OCI-M1 (cell line): ENCODE results near the gene CHRM5.
"Not testable (repeated sequence)": the region's sequence is repeated elsewhere in the genome, so short reads cannot be mapped to it uniquely, and the experiment has no call there.

ENCODE experiments used
- DNase-seq: peaks from one replicate; lab custom pipeline; 2025; lab: John Stamatoyannopoulos, UW

CHRM5 gene

DNA sequence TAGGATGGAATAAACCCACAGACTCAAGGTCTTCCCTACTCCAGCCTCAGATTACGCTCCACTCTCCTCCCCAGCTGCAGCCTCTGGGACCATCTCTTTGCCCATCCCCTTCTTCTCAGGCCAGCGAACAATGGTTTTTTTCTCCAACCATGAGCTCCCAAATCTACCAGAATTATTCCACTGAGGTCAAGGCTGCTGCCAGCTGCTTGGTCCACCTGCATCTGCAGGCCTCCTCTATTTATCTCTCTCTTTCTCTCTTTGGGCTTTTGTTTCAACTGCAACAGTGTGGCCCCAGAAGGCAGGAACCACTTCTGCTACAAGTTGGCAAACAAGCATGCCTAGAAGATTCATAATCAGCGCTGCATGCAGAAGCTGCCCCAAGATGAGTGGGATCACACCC lies 19.1 kb downstream of the CHRM5 start:
- DNase-seq, result no peak

DNA sequence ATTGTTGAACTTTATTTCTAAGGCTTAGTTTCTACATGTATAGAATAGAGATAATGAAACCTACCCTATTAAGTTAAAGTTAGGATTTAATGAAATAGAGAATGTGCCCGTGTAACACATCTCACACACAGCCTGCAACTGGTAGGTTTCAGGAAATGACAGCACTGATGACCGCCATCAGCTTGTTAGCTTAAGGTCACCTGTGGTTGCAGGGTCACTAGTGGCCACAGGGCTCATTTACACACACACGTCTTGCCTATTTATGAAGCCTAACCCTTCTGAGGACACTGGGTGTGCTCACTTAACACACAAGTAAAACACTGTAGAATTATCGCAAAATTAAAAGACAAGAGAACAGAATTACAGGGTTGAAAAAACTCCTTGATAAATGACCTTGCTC lies 20.1 kb downstream of the CHRM5 start:
- no peak for DNase-seq

GRCh38 chr15:33994005-33994615 lies 25.8 kb downstream of the CHRM5 start:
- DNase-seq, result peak; percentile 77

GRCh38 chr15:33995666-33996065 lies 27.4 kb downstream of the CHRM5 start:
- DNase-seq, result not testable (repeated sequence)

GRCh38 chr15:34001536-34001935 lies 33.2 kb downstream of the CHRM5 start:
- DNase-seq, result no peak

DNA sequence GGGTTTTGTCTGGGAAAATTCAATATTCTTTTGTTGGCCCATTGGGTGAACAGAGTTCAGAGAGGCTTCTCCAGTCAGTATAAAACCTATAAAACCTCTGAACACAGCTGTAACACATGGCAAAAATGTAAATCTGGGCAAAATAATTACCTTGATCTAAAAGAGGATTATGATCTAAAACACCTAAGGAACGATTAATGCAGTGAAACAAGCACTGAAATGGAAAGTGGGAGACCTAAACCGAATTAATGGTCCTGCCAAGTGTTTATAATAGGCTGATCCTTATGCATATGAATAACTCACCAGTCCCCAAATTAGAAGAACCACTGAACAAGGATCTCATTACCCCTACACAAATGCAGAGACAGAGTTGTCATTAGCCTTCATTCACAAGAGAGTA lies 38.1 kb downstream of the CHRM5 start:
- no peak for DNase-seq

GRCh38 chr15:34009656-34010055 lies 41.4 kb downstream of the CHRM5 start:
- DNase-seq, result no peak

DNA sequence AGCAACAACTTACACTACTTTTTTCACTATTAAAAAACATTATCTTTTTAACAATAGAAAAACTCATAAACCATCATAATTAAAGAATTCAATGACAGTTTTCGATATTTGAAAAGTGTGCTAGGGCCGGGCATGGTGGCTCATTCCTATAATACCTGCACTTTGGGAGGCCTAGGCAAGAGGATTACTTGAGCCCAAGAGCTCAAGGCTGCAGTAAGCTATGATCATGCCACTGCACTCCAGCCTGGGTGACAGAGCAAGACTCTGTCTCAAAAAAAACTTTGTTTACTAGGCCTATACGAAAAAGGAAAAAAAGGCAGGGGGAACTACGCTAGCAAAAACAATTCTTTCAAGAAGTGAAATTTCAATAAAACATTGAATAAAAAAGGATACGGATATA lies 42.6 kb downstream of the CHRM5 start:
- DNase-seq, result no peak

GRCh38 chr15:34011481-34011880 lies 43.2 kb downstream of the CHRM5 start:
- peak; percentile 14 for DNase-seq

DNA sequence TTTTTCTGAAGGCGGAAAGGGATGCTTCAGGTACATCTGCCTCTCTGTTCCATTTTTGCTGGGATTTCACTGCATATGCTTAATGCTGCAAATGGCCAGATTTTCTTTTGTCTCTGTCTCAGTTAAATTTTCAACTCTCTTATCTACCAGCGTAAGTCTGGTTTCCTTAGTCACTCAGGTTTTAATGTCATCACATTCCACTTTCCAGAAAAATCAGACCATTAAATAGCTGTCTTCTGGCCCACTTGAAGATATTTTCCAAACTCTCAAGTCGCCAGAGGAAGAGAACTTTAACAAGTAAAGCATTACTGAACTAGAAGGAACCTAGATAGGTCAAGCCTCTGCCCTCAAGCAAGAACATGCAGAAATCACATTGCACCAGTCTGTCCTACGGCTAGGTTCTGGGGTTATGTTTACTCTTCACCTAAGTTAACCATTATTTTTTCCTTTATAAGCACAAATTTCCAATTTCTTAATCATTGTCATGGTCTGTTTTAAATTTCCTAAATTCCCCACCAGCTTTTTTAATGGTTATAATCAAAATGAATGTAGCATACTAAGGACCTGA lies 44.2 kb downstream of the CHRM5 start:
- no peak for DNase-seq

GRCh38 chr15:34013746-34014145 lies 45.4 kb downstream of the CHRM5 start:
- DNase-seq, result no peak

DNA sequence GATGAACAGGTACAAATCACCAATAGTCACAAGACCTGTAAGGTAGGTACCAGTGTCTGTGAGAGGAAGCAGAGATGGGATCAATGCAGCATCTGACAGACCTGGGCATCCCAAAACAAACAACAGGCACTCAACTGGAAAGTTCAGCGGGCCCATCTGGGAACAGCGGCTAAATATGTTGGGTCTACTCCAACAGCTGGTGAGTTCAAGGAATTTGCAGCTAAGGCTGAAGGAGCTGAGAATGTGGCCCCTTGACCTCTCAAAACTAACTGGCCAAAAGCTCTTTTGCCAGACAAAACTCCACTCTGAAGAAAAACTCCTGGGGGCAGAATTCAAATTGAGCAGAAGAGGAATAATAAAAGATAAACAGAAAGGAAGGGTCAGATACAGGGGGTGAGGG lies 46.3 kb downstream of the CHRM5 start:
- no peak for DNase-seq

DNA sequence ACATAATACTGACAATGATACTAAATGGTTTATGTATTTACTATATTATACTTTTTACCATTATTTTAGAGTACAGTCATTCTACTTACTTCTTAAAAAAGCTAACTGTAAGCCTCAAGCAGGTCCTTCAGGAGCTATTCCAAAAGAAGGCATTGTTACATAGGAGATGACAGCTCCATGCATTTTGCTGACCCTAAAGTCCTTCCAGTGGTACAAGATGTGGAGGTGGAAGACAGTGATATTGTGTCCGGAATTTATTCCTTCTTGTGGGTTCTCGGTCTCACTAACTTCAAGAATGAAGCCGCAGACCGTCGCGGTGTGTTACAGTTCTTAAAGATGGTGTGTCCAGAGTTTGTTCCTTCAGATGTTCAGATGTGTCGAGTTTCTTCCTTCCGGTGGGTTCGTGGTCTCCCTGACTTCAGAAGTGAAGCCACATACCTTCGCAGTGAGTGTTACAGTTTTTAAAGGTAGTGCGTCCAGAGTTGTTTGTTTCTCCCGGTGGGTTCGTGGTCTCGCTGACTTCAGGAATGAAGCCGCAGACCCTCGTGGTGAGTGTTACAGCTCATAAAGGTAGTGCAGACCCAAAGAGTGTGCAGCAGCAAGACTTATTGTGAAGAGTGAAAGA lies 49.8 kb downstream of the CHRM5 start:
- DNase-seq, result no peak

GRCh38 chr15:34018738-34019137 lies 50.4 kb downstream of the CHRM5 start:
- not testable (repeated sequence) for DNase-seq

DNA sequence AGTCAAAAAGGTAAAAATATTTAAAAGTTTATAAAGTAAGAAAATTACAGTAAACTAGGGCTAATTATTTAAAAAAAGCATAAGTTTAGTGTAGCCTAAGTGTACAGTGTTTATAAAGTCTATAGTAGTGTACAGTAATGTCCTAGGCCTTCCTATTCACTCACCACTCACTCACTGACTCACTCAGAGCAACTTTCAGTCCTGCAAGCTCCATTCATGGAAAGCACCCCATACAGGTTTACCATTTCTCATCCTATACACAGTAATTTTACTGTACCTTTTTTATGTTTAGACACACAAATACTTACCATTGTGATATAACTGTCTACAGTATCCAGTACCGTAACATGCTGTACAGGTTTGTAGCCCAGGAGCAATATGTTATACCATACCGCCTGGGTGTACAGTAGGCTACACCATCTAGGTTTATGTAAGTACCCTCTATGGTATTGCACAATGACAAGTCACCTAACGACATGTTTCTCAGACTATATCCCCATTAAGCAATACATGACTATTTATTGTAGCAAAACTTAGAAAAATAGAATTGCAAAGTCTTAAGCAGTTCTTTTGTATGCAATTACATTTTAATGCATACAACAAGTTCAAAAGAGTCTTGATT lies 51.2 kb downstream of the CHRM5 start:
- no peak for DNase-seq

- DNase-seq, result no peak
Measured at GRCh38 chr15:34023907-34024306, 55.6 kb downstream of the CHRM5 start.

DNA sequence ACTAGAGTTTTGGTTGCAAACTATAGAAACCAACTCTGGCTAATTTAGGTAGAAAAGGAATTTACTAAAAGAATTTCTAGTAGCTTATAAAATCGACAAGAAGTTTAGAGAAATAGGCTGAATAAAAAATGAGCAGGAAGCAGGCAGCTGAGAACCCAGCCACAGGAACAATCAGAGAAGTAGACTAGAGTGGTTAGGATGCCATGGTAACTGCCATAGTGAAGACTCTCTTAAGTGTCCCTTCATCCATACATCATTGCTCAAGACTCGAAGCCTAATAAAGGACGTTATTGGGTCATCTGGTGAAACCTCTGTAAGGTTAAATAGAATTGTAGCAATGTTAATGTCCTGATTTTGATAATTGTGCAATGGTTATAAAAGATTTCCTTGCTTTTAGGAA lies 57.0 kb downstream of the CHRM5 start:
- DNase-seq, result no peak

GRCh38 chr15:34027606-34028005 lies 59.3 kb downstream of the CHRM5 start:
- DNase-seq, result no peak

DNA sequence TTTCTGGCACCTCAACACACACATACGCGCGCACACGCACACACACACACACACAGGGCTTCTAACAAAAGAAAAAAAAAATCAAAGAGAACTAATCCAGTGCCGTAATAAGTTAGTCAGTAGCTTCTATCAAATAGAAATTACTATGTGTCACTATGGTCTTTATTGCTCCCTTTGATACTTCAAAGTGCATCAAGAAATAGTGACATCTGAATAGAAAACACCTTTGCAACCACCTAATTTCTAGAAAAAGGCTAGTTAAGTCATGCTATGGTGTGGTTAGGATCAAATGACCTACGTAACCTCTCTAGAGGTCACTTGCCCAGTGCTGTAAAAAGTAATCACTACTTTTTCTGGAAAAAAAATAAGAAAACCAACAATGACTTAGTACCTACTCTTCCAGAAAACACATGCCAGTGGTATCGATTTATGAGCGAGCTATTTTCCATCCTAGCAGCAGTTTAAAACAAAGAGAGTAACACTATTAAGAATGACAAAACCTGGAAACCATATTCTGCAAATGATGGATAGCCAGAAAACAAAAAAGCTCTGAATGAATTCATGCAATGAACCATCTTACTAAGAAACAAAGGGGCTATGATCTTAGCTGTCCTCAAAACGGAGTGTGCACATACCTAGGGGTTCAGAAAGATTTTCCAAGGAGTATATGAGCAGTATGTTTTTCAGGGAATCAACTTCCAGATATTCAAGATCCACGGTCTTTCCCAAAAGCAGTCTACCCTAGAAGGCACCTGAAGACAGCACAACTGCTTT lies 63.9 kb downstream of the CHRM5 start:
- no peak for DNase-seq

- DNase-seq, result peak; percentile 83
Measured at GRCh38 chr15:34038023-34038870, 70.0 kb downstream of the CHRM5 start.
